HepG2 (cell line): ENCODE data around the gene SNX19. TPM values are rescaled to one million over a fixed set of nuclear protein-coding genes. Genes with fewer than 3 reads are reported as not detected.

Source experiments
- ATAC-seq: fragments of 200-7000 bp; cut with Tn5 transposase; 3 replicates; pipeline ENCODE4 v1.9.1; 2020; ENCODE audit warnings: mild to moderate bottlenecking, moderate library complexity
- BruUV-seq: library from RNA; stranded (reverse); fragments of 400-500 nt; replicated peaks from 2 replicates; lab custom pipeline; 2021; lab: Mats Ljungman, UMichigan
- CTCF ChIA-PET: fragments of 300-600 bp; formaldehyde crosslinking; extraction: SDS; loops from one replicate; lab custom pipeline; 2021; ENCODE audit warnings: low total read pairs, inconsistent platforms, low intra/inter-chr PET ratio; lab: Yijun Ruan, JAX
- POLR2A ChIA-PET: fragments of 350-600 bp; sonication (Branson Sonifier 250); formaldehyde crosslinking; loops from one replicate; lab custom pipeline; 2020; ENCODE audit warnings: antibody characterized with exemption, inconsistent platforms; lab: Yijun Ruan, JAX
- DNase-seq: peaks from one replicate; pipeline ENCODE4 v3.0.0-alpha.2; 2015; ENCODE audit warnings: low spot score
- FAIRE-seq: peaks from 3 replicates; lab custom pipeline; 2011; peaks lifted over from hg19 to GRCh38; lab: Jason Lieb, UNC
- H2AFZ ChIP-seq: one replicate; pipeline ENCODE4 v1.6.1; 2011; ENCODE audit warnings: low read length, inconsistent platforms
- H3K27ac ChIP-seq: fragments of 300-600 bp; 3 replicates; pipeline ENCODE4 v1.8.0; 2011; ENCODE audit warnings: mixed run types, mild to moderate bottlenecking, mixed read lengths, low read length, inconsistent platforms; ENCODE audit not compliant: insufficient read depth; ENCODE audit errors: extremely low read length
- H3K27me3 ChIP-seq, 2 experiments: fragments of 200-600 bp in 1 of 2; 2 replicates in 1 of 2; 3 replicates in 1 of 2; pipeline versions ENCODE4 v1.6.0 to v1.8.0; 2011; ENCODE audit warnings: low read length in 2 of 2, mild to moderate bottlenecking in 2 of 2, moderate library complexity in 2 of 2, inconsistent platforms in 1 of 2; ENCODE audit not compliant: insufficient read depth in 2 of 2, control insufficient read depth in 1 of 2
- H3K36me3 ChIP-seq, 2 experiments: fragments of 200-600 bp in 1 of 2; replicated peaks in 1 of 2; 2 replicates in 1 of 2; 3 replicates in 1 of 2; pipeline versions ENCODE4 v1.5.1 to v1.8.0; 2011; ENCODE audit warnings: low read length in 2 of 2, inconsistent platforms in 1 of 2; ENCODE audit not compliant: insufficient read depth in 2 of 2, control insufficient read depth in 1 of 2
- H3K4me1 ChIP-seq: 2 replicates; pipeline ENCODE4 v1.5.1; 2012; ENCODE audit warnings: low read length, inconsistent platforms; ENCODE audit not compliant: insufficient read depth
- H3K4me2 ChIP-seq: 2 replicates; pipeline ENCODE4 v1.6.0; 2011; ENCODE audit warnings: low read depth, low read length, inconsistent platforms
- H3K4me3 ChIP-seq, 3 experiments: fragments of 200-600 bp in 1 of 3; sonication (generic), shearing (Covaris generic) in 1 of 3; replicated peaks in 1 of 3; 2 replicates each; pipeline ENCODE4 v1.5.1; 2011 to 2016; ENCODE audit warnings: low read length in 3 of 3, inconsistent platforms in 2 of 3, low read depth in 2 of 3, mild to moderate bottlenecking in 2 of 3, control low read depth in 1 of 3, mixed read lengths in 1 of 3; ENCODE audit not compliant: insufficient read depth in 1 of 3
- H3K79me2 ChIP-seq: one replicate; pipeline ENCODE4 v1.6.1; 2011; ENCODE audit warnings: low read length, inconsistent platforms; ENCODE audit not compliant: insufficient read depth
- H3K9ac ChIP-seq: 2 replicates; pipeline ENCODE4 v1.6.0; 2011; ENCODE audit warnings: mild to moderate bottlenecking, low read depth, low read length, inconsistent platforms; ENCODE audit not compliant: insufficient read depth
- H3K9me3 ChIP-seq: 2 replicates; pipeline ENCODE4 v1.5.1; 2012; ENCODE audit warnings: mild to moderate bottlenecking, low read length
- H4K20me1 ChIP-seq: 2 replicates; pipeline ENCODE4 v1.6.0; 2011; ENCODE audit warnings: inconsistent platforms, mild to moderate bottlenecking, low read length, moderate library complexity; ENCODE audit not compliant: insufficient read depth
- HDAC6 ChIP-seq: fragments of 200-600 bp; sonication (generic); IDR thresholded peaks from 2 replicates; pipeline ENCODE4 v1.7.0; 2017; ENCODE audit warnings: mild to moderate bottlenecking, antibody characterized with exemption, low read length, low read depth
- KAT8 ChIP-seq: IDR thresholded peaks from 2 replicates; pipeline ENCODE4 v1.6.1; 2016; ENCODE audit warnings: missing genetic modification reagents, missing compliant biosample characterization
- MED13 ChIP-seq: sonication (generic); formaldehyde crosslinking; IDR thresholded peaks from 2 replicates; pipeline ENCODE4 v1.5.0; 2020; ENCODE audit warnings: missing genetic modification reagents
- NCOA5 ChIP-seq: sonication (generic); formaldehyde crosslinking; IDR thresholded peaks from 2 replicates; pipeline ENCODE4 v1.4.0; 2020; ENCODE audit warnings: missing genetic modification reagents
- NPAS2 ChIP-seq: sonication (generic); formaldehyde crosslinking; IDR thresholded peaks from 2 replicates; pipeline ENCODE4 v1.8.0; 2022; ENCODE audit warnings: mild to moderate bottlenecking, missing genetic modification reagents, borderline replicate concordance
- SATB2 ChIP-seq: sonication (generic); formaldehyde crosslinking; IDR thresholded peaks from 2 replicates; pipeline ENCODE4 v1.5.0; 2020; ENCODE audit warnings: missing genetic modification reagents
- ZHX1 ChIP-seq: sonication (generic); formaldehyde crosslinking; IDR thresholded peaks from 2 replicates; pipeline ENCODE4 v1.8.1; 2022; ENCODE audit warnings: low read depth, mild to moderate bottlenecking, missing genetic modification reagents
- WGBS: methylation state at CpG from one replicate; pipeline ENCODE4 v1.1.6; 2017; ENCODE audit warnings: low lambda C conversion rate; 5-methylcytosine and 5-hydroxymethylcytosine counted together
- in situ Hi-C: cut with HindIII; loops from 2 replicates; pipeline ENCODE4 v1.10.0; 2017; ENCODE audit warnings: low pct_unique_long_range_greater_than_20kb; ENCODE audit not compliant: extremely low pct_ligation_motif_present
- intact Hi-C: fragments of 100-400 bp; cut with micrococcal nuclease; formaldehyde crosslinking; loops from one replicate; pipeline ENCODE4 v1.10.0; 2022; ENCODE audit not compliant: unreplicated experiment
- polyA plus RNA-seq, 8 experiments: library from polyadenylated mRNA; depleted of rRNA in 3 of 8; stranded (reverse) in 7 of 8; unstranded in 1 of 8; fragments of >200 nt; fragmentation: Illumina TruSeq in 4 of 8; extraction: Trizol in 4 of 8; gene quantifications; 2 replicates each; pipeline versions ENCODE4 v1.2.1 to v1.2.3, GENCODE V29; 2011 to 2016; ENCODE audit warnings: low read depth in 4 of 8, missing spikeins in 1 of 8, mixed read lengths in 1 of 8; ENCODE audit not compliant: insufficient read depth in 1 of 8
- total RNA-seq, 5 experiments: library from RNA; depleted of rRNA; stranded (reverse); fragments of >200 nt; fragmentation: Illumina TruSeq; extraction: Trizol; gene quantifications; 2 replicates each; pipeline ENCODE4 v1.2.3, GENCODE V29; 2016; ENCODE audit warnings: low read depth in 1 of 5

SNX19 gene
- total and polyA plus RNA-seq, 2 of the 13 experiments (the other 11 are each of a cell fraction or from before 2014, with no cell fraction given) = 0.13 to 0.27 TPM

- intact Hi-C loops = no loop called here
- no peak for FAIRE-seq
- H3K27ac ChIP-seq = no peak overlapping the region
These were observed 25.0 kb downstream of the SNX19 start for GRCh38 chr11:130891326-130891725.

More at GRCh38 chr11:130891326-130891725, 25.0 kb downstream of the SNX19 start:
- H3K27me3 ChIP-seq = no peaks in the 10 kb centered on the region
- no peaks in the 10 kb centered on the region for H4K20me1 ChIP-seq
- H2AFZ ChIP-seq = no peak overlapping the region
- DNase-seq (no peak), ATAC-seq (no peak)
- BruUV-seq = no TSS peak
- WGBS = 3% methylated on average over 1 of the region's 1 CpG
- H3K36me3 ChIP-seq = no peaks in the 10 kb centered on the region
- H3K4me1 ChIP-seq = no peaks in the 10 kb centered on the region
- no peaks in the 10 kb centered on the region for H3K9me3 ChIP-seq
- no peak overlapping the region for H3K4me3 ChIP-seq
- POLR2A ChIA-PET = no interaction called here
- TF ChIP-seq NCOA5 (CRISPR knock-in tag) = no peak
- TF ChIP-seq SATB2 (CRISPR knock-in tag) = no peak
- no peak for TF ChIP-seq MED13 (CRISPR knock-in tag)
- no peak for TF ChIP-seq KAT8 (CRISPR knock-in tag)
- TF ChIP-seq HDAC6 = no peak
- no peak for TF ChIP-seq ZHX1 (CRISPR knock-in tag)
- TF ChIP-seq NPAS2 (CRISPR knock-in tag) = no peak
- TF ChIP-seq, all 625 proteins: peak for 0
- H3K79me2 ChIP-seq = no peaks in the 10 kb centered on the region
- CTCF ChIA-PET = interaction anchor here (6.4 kb wide), 1 partner anchor 458 kb away, joined by 113 read pairs; no protein-coding TSS in a partner anchor
- in situ Hi-C loops = loop anchor here (5.0 to 25.0 kb wide), 2 partner anchors 459 to 679 kb away; no protein-coding TSS in a partner anchor
- H3K4me2 ChIP-seq = no peak overlapping the region
- H3K9ac ChIP-seq = no peak overlapping the region
